ENCODE measurements around the gene UNC5C. TPM values are rescaled to one million over a fixed set of nuclear protein-coding genes. Genes with fewer than 3 reads are reported as not detected.

UNC5C gene
- total RNA-seq, 2 experiments from 2014 or later = not detected

DNA sequence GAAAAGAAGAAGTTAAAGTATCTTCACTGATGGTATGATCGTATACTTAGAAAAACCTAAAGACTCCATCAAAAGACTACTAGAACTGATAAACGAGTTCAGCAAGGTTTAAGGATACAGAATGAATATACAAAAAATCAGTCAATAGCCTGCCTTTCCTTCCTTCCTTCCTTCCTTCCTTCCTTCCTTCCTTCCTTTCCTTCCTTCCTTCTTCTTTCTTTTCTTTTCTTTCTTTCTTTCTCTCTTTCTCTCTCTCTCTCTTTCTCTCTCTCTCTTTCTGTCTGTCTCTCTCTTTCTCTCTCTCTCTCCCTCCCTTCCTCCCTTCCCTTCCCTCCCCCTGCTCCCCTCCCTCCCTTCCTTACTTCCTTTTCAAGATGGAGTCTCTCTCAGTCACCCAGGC is 428.3 kb downstream of the UNC5C start:
- Mint-ChIP-seq H3K4me3 (no peak overlapping the region), H3K9me3 (no peaks in the 10 kb centered on the region), H3K27me3 (no peaks in the 10 kb centered on the region), H3K27ac (no peak overlapping the region), H3K4me1 (no peaks in the 10 kb centered on the region), H3K36me3 (no peaks in the 10 kb centered on the region)
- DNase-seq = no peak

- Mint-ChIP-seq H3K27ac (no peak overlapping the region), H3K4me1 (no peaks in the 10 kb centered on the region), H3K4me3 (no peak overlapping the region), H3K36me3 (no peaks in the 10 kb centered on the region), H3K27me3 (no peaks in the 10 kb centered on the region), H3K9me3 (no peaks in the 10 kb centered on the region)
- no peak for DNase-seq
Observed at GRCh38 chr4:95118497-95118896, 430.3 kb downstream of the UNC5C start.

DNA sequence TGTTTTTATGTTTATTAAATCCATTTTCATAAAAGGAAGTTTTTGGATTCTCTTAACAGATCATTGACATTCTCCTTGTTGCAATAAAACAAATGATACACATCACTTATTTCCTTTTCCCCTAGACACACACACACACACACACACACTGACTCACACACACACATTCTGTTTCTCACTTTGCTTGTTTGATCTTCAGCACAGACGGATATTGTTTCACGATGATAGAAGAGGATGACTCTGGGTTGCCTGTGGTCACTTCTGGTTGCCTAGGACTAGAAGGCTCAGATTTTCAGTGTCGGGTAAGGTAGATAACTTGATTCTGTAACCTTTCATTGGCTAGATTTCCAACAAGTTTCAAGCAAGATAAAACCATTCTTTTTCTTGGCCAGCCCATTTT is 434.3 kb downstream of the UNC5C start:
- Mint-ChIP-seq H3K27ac (no peak overlapping the region), H3K4me1 (no peaks in the 10 kb centered on the region), H3K27me3 (no peaks in the 10 kb centered on the region), H3K4me3 (no peak overlapping the region), H3K9me3 (no peaks in the 10 kb centered on the region), H3K36me3 (no peaks in the 10 kb centered on the region)
- DNase-seq = no peak

Data from activated naive CD8-positive, alpha-beta T cell treated with anti-CD3 and anti-CD28 coated beads for 36 hours (primary cell).